ENCODE measurements around the gene PIPOX. TPM values are rescaled to one million over a fixed set of nuclear protein-coding genes. Genes with fewer than 3 reads are reported as not detected.

PIPOX gene
- total and polyA plus RNA-seq, 2 of the 13 experiments (the other 11 are each of a cell fraction or from before 2014, with no cell fraction given): 87.3 to 154 TPM

DNA sequence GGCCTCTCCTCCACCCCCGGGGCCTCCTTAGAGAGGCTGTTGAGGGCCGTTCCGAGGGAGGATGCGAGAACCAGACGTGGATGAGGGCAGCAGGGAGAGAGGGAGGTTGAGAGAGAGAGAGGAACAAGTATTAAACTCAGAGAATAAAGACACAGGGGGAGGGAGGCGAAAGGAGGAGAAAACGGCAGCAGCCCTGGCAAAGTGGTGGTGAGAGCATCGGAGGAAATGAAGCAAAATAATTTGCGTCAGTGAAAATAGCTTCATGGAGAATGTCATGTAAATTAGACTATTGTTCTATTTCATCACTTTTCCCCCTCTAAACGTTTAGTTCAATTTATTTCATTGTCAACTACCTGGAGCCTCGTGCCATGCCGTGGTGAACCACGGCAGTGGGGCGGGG lies 38.0 kb downstream of the PIPOX start (continued):
- TF ChIP-seq, protein P1, sequence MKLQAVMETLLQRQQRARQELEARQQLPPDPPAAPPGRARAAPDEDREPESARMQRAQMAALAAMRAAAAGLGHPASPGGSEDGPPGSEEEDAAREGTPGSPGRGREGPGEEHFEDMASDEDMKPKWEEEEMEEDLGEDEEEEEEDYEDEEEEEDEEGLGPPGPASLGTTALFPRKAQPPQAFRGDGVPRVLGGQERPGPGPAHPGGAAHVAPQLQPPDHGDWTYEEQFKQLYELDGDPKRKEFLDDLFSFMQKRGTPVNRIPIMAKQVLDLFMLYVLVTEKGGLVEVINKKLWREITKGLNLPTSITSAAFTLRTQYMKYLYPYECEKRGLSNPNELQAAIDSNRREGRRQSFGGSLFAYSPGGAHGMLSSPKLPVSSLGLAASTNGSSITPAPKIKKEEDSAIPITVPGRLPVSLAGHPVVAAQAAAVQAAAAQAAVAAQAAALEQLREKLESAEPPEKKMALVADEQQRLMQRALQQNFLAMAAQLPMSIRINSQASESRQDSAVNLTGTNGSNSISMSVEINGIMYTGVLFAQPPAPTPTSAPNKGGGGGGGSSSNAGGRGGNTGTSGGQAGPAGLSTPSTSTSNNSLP (IDR thresholded peaks at IDR 0.05; ENCODE audit: low read depth, low read length): no peak
- TF ChIP-seq ELF1 (CRISPR knock-in tag; IDR thresholded peaks at IDR 0.05): no peak
- TF ChIP-seq, protein P2, sequence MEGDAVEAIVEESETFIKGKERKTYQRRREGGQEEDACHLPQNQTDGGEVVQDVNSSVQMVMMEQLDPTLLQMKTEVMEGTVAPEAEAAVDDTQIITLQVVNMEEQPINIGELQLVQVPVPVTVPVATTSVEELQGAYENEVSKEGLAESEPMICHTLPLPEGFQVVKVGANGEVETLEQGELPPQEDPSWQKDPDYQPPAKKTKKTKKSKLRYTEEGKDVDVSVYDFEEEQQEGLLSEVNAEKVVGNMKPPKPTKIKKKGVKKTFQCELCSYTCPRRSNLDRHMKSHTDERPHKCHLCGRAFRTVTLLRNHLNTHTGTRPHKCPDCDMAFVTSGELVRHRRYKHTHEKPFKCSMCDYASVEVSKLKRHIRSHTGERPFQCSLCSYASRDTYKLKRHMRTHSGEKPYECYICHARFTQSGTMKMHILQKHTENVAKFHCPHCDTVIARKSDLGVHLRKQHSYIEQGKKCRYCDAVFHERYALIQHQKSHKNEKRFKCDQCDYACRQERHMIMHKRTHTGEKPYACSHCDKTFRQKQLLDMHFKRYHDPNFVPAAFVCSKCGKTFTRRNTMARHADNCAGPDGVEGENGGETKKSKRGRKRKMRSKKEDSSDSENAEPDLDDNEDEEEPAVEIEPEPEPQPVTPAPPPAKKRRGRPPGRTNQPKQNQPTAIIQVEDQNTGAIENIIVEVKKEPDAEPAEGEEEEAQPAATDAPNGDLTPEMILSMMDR (CRISPR knock-in tag; IDR thresholded peaks at IDR 0.05): no peak
- TF ChIP-seq FOXA1 (IDR thresholded peaks at IDR 0.05): no peak
- TF ChIP-seq FOXA1 (CRISPR knock-in tag; IDR thresholded peaks at IDR 0.05): no peak
- TF ChIP-seq, protein P3, sequence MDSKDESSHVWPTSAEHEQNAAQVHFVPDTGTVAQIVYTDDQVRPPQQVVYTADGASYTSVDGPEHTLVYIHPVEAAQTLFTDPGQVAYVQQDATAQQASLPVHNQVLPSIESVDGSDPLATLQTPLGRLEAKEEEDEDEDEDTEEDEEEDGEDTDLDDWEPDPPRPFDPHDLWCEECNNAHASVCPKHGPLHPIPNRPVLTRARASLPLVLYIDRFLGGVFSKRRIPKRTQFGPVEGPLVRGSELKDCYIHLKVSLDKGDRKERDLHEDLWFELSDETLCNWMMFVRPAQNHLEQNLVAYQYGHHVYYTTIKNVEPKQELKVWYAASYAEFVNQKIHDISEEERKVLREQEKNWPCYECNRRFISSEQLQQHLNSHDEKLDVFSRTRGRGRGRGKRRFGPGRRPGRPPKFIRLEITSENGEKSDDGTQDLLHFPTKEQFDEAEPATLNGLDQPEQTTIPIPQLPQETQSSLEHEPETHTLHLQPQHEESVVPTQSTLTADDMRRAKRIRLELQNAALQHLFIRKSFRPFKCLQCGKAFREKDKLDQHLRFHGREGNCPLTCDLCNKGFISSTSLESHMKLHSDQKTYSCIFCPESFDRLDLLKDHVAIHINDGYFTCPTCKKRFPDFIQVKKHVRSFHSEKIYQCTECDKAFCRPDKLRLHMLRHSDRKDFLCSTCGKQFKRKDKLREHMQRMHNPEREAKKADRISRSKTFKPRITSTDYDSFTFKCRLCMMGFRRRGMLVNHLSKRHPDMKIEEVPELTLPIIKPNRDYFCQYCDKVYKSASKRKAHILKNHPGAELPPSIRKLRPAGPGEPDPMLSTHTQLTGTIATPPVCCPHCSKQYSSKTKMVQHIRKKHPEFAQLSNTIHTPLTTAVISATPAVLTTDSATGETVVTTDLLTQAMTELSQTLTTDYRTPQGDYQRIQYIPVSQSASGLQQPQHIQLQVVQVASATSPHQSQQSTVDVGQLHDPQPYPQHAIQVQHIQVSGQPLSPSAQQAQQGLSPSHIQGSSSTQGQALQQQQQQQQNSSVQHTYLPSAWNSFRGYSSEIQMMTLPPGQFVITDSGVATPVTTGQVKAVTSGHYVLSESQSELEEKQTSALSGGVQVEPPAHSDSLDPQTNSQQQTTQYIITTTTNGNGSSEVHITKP (CRISPR knock-in tag; IDR thresholded peaks at IDR 0.05; ENCODE audit: low read depth): no peak
- no peak for TF ChIP-seq ZSCAN29 (CRISPR knock-in tag; conservative IDR thresholded peaks at IDR 0.05)
- TF ChIP-seq MLLT10 (CRISPR knock-in tag; IDR thresholded peaks at IDR 0.05): no peak
